ENCODE measurements around the gene DLX6. TPM values are rescaled to one million over a fixed set of nuclear protein-coding genes. Genes with fewer than 3 reads are reported as not detected.

Gene DLX6
- under 0.01 TPM for total RNA-seq

DNA sequence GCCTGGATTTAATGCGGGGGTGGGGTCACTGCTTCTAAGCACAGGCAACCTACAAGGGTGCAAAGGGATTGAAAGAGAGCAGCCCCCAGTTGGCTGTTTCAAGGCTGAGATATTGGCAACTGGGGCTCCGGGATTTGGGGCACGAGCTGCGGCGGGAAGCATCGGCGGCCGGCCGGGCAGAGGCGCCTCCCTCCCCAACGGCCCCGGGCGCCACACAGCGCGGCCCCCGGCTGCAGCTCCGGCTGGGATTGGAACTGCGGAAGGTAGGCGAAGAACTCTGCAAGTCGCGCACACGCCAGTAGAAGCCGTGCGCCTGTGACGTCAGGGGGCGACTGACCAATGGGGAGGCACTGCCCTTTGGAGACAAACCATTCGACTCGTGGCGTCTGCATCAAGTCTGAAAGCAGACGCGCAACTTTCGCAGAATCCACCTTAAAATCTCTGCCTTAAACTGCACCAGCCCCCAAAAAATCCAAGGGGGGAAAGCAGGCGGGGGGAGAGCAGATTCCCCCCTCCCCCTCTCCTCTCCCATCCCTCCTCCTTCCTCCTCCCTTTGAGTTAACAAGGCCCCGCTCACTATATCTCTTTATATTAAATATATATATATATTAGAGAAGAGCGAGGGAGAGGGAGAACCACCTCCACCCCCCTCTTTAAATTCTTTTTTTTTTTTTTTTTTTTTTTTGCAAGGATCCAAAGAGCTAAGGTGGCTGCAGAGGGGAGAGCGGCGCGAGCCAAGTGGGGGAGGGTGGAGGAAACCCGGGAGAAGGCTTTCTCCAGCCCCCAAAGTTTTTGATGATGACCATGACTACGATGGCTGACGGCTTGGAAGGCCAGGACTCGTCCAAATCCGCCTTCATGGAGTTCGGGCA, at the start of gene DLX6:
Gene DLX6, plus strand, starts transcription at position 371 of the 872 bp plus-strand sequence. Its CDS starts 425 bp downstream, at position 796.
- no peak for DNase-seq (ENCODE audit: low read depth in 2 of 3, low spot score in 2 of 3)

DNA sequence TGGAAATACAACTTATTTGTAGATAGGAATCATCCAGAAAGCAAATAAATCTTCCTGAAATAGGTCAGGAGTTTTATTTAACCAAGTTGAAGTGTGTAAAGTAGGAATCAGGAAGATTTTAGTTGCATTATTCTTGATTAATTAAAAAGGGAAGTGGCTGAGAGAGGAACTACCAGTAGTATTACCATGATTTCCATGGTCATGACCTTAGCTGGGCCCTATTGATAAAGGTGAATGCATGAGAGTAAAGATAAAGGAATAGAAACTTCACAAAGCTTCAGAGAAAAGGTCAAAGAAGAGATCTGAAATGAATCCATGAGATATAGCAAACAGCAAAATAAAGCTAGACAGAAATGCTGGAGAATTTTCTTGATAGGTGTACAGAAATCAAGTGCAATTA, 46.2 kb upstream of the DLX6 start:
- peak in 1 of 3 donors; percentile 22 for DNase-seq (ENCODE audit: low read depth in 2 of 3, low spot score in 2 of 3)

DNA sequence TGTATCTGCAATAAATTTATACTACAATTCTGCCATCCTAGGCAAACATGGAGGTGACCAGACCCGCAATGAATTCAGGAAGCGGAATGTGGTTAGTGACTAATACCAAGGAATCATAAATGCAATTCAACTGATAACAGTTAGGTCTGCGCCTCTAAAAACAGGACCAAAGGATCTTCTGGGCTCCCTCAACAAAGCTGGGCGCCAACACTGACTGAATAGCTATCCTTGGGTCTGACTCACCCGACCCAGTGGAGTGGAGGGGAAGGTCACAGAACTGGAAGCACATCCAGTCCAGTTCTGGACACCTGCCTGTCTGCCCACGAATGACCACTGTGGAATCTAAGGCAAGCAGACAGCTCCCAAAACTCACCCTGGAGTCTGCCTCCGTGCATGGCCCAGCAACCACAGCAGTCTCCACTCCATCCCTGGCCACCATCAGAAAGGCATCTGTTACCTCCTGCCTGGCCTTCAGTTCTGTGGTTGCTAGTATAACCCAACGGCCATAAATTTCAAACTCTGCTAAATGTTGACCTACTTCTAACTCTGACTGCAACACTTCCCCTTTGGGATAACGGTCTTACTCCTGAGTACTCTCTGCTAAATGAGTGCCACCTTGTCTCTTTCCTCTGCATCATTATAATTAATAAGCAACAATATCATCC, 43.0 kb upstream of the DLX6 start:
- DNase-seq (ENCODE audit: low read depth in 2 of 3, low spot score in 2 of 3) = peak in 2 of 3 donors; percentile 16 to 49

DNA sequence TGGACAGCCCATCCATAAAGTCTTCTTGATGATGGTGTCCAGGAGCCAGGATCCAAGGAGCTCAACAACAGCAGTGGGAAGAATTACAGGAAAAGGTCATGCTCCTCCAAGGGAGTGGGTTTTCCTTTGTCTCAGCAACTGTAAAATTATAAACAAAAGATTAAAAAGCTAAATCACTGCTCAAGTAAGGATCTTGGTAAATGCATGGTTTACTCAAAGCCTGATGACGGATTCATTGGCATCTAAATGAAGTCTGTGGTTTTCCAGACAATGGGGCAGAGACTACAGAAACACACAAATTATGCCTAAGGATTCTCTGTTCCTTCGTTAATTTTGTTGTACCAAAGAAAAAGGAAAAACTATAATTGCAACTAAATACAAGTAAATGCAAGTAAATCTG, 36.4 kb upstream of the DLX6 start:
- no peak for DNase-seq (ENCODE audit: low read depth in 2 of 3, low spot score in 2 of 3)

DNA sequence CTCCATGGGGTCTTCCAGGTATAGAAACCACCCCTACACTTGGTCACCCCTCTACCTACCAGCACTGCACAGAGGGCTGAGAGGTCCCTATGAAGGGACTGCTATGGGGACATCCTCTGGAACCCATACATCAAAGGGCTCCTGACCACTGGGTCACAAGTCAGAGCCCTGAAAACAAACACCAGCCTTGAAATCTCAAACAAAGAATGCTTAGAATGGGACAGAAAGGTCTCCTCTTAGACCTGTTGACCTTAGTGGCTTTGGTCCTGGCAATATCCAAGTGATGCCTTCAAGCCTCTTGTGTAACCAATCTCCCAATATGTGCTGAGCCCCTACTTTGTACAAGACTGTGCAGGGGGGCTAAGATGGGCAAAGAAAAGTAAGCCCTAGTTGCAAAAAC, 34.6 kb upstream of the DLX6 start:
- no peak for DNase-seq (ENCODE audit: low read depth in 2 of 3, low spot score in 2 of 3)

DNA sequence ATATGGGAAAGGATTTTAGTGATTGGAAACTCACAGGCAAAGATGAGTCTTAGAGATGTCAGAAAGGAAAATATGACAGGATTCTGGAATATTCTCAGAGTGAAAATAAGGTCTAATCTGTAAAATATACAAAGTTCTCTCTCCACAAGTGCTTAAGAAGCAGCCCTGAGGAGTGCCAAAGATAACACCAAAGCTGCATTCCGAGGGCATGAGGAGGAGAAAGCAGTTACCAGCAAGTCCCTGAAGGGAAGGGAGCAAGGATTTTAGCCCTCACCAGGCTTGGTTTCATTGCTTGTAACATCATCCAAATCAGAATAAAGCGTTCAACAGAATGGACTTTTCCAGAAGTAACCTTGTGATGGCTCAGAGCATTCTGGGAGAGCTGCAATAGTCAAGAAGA, 31.4 kb upstream of the DLX6 start:
- no peak for DNase-seq (ENCODE audit: low read depth in 2 of 3, low spot score in 2 of 3)

DNA sequence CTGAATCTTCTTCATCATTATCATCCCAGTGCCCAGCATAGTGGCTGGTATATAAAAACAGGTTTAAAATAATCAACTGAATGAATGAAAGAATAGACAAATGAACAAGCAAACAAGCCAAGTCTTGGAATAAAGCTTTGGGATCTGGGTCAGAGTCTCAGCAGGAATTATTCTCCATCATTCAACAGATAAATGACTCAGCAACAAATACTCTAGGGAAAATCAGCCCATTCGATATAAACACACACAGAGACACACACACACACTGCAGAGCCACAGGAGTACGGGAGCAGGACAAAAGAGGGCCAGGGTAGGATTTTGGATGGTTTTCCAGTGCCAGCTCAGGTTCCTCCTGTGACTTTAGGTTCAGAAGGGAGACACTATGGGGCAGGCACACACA, 29.2 kb upstream of the DLX6 start:
- DNase-seq (ENCODE audit: low read depth in 2 of 3, low spot score in 2 of 3) = no peak

DNA sequence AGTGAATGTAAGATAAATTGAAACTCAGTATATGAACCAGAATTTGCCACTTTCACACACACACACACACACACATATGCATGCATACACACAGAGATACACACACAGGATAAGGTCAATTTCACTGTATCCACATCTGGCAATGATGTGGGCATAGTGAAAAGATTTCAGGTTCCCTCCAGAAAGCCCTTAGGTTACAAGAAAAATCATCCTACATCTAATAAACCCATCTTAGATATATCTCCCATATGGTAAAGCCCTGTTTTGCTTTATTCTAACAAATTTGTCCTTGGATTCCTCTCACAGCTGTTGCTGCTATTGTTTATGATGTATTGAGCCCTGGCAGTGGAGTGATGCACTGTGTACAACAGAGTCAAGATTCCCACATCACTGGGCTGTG, 27.9 kb upstream of the DLX6 start:
- no peak for DNase-seq (ENCODE audit: low read depth in 2 of 3, low spot score in 2 of 3)

DNA sequence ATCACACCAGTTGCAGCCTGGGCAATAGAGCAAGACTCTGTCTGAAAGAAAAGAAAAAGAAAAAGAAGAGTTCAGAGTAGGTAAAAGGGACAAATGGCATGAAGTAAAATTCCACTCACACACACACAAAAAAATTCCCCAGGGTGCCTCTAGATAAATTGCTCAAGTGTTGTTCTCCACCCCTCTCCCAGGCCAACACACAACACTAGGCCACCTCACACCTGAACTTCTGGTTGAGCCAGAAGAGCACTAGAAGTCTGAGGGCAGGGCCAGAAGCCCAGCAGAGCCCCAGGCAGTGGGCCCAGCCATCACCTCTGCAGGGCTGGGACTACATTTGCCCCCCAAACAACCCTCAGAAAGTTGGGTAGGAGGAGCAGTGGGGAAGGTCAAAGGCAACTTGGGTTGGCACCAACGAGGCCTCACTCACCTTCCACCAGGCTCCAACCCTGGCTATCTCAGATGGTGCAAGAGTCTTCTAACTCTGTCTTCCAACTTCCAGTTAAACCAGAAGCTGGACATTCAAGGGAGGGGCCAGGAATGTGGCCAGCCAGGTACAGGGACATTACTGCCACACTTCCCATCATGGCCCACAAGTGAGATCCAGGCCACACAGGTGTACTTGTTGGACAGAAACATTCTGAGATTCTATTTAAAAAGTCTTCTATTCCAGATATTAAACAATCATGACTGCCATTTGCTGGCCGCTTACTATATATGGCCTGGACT, 25.6 kb upstream of the DLX6 start:
- no peak for DNase-seq (ENCODE audit: low read depth in 2 of 3, low spot score in 2 of 3)

DNA sequence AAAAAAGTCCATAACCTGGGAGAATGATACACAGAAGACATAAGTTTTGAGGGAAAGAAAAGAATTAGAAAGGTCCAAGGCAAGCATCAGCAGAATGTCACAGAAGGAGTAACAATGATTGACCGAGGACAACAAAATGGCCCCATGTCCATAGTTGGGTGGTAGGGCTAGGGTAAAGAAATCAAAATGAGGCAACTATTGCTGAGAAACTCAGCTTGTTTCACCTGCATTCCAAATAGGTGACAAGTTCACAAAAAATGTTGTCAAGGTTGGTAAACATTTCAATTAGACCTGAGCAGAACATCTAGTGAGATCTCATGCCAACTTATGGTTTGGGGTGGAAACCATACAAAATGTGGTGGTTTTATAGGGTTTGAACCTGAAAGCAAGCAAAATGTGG, 22.8 kb upstream of the DLX6 start:
- DNase-seq (ENCODE audit: low read depth in 2 of 3, low spot score in 2 of 3) = no peak

DNA sequence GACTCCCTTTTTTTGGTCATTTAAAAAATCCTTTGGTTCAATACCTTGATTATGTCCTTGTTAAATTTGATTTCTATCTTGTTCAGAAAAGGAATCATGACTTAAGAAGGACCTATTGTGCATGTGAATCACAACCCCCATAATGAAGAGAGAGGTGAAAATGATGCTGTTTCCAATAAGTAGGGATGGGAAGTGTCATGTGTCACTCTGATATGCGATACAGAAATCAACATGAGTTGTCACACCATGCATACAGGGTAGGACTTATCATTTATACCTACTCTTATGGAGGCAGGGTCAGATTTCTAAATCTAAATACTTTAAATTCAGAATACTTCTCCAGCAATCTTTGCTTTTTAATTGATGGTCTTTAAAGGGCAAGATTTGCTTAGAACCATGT, 19.4 kb upstream of the DLX6 start:
- DNase-seq (ENCODE audit: low read depth in 2 of 3, low spot score in 2 of 3) = no peak

DNA sequence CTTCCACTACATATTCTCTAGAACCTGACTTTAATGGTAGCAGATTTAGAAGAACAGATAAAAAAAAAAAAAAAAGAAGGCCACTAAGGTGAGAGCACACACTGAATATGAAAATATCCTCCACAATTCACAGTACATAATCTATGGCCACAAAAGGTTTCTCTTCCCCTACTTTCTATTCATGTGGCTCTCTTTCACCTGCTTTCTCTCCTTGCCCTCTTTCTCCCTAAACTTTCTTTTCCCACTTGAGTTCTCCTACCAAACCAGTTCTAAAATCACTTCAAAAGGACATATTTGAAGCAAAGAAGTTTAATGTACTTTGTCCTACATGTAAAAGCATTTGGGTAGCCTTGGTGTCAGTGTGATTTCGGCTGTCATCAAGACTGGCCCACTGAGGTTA, 18.5 kb upstream of the DLX6 start:
- no peak for DNase-seq (ENCODE audit: low read depth in 2 of 3, low spot score in 2 of 3)

DNA sequence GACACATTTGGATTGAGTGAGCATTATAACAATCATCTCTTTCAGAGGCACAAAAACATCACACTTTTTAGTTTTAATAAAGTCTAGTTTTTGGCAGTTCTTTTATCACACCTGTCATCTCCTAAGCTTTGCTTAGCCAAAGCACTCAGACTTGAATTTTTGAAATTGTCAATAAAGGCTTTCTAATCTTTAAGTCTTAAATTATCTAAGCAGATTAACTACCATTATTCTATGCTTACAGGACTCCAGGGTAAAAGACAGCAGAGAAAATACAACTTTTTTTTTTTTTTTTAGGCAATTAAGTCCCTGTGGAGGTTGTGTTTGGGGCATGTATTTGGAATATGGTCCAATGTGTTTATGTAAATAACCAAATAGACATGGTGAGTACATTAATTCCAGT, 17.6 kb upstream of the DLX6 start:
- DNase-seq (ENCODE audit: low read depth in 2 of 3, low spot score in 2 of 3) = no peak

DNA sequence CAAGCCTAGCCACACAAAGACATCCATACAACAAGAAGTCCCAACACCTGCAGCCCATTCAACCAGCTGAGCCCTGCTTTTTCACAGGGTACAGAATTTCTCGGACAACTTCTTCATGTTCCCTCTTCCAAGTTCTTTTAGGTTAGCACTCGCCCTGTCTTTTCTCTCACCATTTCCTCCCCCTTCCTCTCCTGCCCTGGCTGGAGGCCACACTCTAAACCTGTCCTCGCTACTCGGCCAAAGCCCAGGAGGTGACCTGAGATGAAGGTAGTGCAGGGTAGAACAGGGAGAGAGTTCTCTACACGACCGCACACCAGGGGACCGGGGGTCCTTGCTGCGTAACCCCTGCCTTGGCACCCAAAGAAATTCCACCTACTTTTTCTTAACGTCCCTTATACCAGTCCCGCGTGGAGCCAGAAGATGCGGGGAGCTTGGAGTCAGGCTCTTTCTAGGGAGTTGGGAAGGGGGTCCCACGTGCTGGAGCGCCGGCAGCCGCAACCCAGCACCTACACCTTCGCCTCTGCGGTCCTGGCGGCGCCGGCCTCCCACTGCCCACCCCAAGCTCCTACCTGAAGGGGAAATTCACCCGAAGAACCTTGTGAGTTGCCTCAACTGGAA, 16.0 kb upstream of the DLX6 start:
- DNase-seq (ENCODE audit: low read depth in 2 of 3, low spot score in 2 of 3) = no peak

DNA sequence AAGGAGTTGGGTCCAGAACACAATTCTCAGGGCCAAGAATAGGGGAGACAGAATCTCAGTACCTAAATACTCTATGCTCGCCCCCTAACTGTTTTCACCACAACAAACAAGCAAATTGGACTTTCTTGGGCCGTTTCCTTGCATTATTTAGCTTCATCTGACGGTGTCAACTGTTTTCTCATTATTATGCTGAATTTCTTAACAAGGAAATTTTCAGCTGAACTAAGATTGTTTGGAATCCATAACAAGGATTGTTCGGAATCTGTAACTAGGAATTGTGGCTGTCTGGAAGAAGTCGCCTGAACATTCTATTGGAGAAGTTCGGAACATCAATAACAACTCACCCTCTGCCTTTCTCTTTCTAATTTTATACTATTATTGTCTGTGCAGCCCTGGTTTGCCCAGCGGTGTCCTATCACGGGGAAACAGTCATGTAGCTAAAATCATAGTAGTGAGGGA, 15.5 kb upstream of the DLX6 start:
- DNase-seq (ENCODE audit: low read depth in 2 of 3, low spot score in 2 of 3) = no peak

DNA sequence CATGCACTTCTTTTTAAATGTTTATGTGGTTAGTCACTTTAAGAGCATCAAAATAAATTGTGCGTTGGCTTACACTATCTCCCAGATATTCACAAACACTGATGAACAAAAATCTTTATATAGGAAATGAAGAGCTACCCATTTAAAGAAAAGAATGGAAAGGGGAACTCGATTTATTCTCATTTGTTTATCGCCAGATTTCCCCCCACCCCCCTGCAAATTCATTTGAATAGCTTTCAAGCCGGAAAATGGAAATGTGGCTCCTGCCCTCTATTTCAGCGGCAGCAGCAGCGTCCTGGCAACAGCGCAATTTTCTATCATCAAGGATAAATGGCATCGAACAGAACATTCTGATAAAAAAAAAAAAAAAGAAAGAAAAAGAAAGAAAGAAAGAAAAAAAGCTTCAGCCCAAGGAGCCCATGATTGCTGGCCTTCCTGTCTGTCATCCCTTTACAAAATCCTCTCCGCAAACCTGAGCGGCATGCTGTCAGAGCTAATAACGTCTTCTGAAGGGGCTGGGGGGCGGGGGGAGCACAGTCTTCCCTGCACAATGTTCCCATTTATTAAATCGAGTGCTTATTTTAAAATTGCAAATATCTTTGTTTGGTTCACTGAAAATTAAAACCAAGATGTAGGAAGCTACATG, 13.7 kb upstream of the DLX6 start:
- no peak for DNase-seq (ENCODE audit: low read depth in 2 of 3, low spot score in 2 of 3)

DNA sequence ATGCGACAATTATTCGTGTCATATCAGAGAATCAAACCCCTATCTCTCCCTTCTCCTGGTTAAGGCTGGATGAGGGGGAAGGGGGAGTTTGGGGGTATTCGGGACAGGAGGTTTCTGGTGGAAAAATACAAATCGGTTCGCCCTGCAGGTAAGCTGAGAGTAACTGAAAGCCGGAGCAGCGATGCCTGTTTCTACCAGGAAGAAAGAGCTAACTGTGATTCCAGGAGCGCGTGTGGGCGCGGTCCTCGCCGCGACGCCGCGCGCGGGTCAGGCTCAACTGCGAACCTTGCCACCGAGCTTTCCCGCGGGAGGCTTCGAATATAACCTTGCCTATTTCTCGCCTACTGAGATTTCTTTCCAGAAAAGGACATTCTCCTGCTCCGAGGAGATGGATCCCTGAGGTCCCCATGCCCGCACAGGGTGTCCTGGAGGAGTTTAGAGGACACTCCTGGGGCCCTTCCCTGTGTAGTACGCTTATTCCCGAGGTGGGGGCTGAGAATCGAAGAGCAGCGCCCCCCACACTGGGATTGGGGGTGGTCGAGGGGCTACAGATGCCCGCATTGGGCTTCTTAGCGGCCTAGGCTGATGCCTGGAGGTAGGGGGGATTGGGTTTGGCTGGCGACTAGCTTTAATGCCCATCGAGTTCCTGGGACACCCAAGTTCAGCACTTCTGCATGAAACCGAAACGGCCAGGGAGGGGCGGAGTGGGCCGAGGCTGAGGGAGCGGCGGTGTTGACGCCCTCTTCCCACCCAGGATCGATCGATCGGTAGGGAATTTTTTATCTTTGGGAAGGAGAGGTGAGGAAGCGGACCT, 13.0 kb upstream of the DLX6 start:
- DNase-seq (ENCODE audit: low read depth in 2 of 3, low spot score in 2 of 3) = no peak

DNA sequence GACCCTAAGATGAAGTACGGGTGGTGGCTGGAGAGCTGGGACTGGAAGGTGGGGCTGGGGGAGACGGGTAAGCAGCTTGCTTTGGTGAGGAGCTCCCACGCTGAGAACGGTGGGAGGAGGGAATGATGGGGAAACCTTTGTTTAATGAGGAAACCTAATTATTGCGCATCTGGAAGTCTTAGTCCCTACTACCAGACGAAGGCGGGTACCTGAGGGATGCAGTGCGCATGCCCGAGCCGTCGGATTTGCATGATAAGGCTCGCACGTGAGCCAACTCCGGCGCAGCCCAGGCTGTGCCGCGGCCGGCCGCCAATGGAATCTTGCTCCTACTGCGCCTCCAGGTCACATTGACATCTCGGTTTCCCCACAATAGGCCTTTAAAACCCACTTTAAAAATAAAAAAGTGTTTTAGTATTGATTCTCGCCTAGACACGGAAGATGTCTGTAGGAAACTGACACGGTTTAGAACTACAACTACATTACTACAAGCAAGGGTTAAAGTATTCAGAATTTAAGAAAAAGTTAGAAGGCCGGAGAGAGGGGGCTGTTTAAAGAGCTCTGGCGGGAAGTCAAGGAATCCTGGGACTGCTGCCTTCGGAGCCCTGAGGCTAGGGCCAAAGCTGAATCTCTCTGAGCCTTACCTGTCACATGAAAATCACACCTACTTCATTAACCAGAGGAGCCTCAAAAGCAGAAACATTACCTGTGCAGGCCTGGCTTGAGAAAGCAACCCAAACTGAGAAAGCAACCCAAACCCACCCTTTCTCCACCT, 12.1 kb upstream of the DLX6 start:
- no peak for DNase-seq (ENCODE audit: low read depth in 2 of 3, low spot score in 2 of 3)

DNA sequence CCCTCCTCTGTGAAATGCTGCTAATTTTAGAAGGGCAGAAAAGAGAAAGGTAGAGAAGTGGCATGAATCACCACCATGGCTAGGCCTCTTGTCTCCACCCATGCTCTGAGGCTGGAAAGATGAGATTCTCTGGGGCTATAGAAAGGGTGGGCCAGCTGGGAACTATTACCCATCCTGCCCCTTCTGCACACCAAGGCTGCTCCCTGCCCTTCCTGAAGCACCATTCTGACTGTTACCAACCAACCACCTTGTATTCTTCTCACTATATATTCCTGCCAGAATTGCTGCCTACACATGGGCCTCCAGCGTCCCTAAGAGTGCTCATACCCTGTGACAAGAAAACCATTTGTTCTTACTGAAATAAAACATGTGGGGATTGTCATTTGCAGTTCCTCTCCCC, 11.4 kb upstream of the DLX6 start:
- no peak for DNase-seq (ENCODE audit: low read depth in 2 of 3, low spot score in 2 of 3)
